NCI-H1694 (cell line): Measurements from ENCODE around the gene RAPH1.

Experiments used
- DNase-seq: peaks from one replicate; lab custom pipeline; 2025; lab: John Stamatoyannopoulos, UW

The RAPH1 gene

DNA sequence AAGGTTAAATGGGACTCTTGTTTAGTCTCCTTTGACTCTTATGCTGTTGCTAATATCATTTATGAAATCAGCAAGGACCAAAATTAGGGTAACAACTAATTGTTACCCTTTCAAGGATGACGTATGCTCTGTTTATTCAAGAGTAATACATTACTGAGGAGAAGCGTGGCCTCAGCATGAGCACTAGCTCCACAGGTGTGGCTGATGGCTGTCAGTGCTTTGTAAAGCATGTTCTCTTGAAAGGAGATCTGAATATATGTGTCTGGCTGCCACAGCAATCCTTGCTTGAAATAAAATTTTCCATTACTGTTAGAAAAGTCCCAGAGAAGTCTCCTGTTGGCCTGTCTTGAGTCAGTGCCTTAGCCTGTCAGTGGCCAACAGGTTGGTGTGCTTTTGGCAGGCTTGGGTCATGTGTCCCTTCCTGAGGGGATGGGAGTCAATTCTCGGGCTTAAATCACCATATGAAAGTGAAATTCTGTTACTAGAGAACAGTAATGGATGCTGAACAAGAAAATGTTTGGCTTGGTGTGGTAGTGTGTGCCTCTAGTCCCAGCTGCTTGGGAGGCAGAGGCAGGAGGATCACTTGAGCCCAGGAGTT, 174.2 kb downstream of the RAPH1 start:
- no peak for DNase-seq

DNA sequence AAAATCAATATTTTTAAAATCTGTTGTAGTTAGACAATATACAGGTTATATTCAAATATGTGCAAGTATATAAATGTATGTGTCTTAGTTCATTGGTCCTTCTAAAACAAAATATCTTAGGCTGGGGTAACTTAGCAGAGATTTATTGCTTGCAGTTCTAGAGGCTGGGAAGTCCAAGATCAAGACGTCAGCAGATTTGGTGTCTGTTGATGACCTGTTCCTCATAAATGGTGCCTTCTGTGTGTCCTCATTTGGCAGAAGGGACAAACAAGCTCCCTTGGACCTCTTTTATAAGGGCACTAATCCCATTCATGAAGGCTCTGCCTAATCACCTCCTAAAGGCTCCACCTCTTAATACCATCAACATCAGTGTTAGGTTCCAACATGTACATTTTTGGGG, 175.7 kb downstream of the RAPH1 start:
- DNase-seq, result no peak

DNA sequence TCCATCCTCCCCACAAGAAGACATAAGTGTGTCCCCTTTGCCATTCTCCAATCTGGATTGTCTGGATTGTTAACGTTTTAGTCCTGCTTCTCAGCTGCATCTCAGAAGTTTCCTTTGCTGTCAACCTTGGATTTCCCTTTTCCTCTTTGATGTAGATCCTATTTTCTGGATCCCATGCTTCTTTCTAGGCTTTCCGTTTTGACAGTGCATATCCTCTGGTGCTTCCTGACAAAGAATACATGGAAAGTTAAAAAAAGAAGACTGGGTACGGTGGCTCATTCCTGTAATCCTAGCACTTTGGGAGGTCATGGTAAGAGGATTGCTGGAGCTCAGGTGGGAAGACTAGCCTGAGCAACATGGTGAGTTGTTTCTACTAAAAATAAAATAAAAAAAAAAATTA, 180.1 kb downstream of the RAPH1 start:
- DNase-seq, result no peak

DNA sequence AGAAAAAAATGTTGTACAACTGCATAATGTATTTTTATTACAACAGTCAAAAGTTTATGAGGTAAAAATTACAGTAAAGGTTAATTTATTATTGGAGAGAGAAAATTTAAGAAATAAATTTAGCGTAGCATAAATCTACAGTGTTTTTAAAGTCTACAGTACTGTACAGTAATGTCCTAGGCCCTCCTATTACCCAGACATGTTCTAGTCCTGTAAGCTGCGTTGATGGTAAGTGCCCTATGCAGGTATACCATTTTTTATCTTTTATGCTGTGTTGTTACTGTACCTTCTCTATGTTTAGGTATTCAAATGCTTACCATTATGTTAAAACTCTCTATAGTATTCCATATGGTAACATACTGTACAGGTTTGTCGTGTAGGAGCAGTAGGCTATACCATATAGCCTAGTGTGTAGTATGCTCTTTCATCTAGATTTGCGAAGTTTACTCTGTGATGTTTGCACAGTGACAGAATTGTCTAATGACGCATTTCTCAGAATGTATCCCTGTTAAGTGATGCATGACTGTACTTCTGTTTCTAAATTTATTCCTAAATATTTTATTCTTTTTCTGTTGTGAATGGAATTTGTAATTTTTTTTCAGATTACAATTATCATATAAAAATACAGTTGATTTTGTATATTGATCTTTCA, 182.4 kb downstream of the RAPH1 start:
- no peak for DNase-seq

DNA sequence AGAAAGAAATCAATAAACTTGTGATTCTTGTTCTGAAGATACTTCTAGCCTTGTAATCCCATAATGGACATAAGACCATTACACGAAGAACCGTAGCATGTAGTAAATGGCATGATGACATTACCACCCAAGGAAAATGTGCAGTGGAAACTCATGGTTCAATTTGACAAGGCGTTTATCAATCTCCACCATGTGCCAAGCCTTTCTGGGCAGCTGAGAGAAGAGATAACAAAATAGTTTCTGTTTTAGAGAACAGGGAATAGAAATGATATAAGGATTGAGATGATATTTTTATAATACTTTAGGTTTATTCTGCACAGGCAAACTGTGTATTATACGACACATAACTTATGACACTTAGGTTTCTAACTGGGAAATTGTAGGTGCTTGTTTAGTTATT, 187.7 kb downstream of the RAPH1 start:
- no peak for DNase-seq

- DNase-seq, result no peak
Measured at GRCh38 chr2:203346612-203347011, 188.5 kb downstream of the RAPH1 start.

DNA sequence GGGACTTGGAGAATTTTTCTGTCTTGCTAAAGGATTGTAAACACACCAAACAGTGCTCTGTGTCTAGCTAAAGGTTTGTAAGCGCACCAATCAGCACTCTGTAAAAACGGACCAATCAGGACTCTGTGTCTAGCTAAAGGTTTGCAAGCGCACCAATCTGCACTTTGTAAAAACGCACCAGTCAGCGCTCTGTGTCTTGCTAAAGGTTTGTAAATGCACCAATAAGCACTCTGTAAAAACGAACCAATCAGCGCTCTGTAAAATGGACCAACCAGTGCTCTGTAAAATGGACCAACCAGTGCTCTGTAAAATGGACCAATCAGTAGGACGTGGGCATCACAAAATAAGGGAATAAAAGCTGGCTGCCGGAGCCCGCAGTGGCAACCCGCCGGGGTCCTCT, 190.4 kb downstream of the RAPH1 start:
- DNase-seq, result no peak
